HG03103 (cell line): Measurements from ENCODE around the gene CYTH3.
A peak's percentile ranks its signal among the peaks of the same experiment; 100 is the strongest.
"Not testable (repeated sequence)": the region's sequence is repeated elsewhere in the genome, so short reads cannot be mapped to it uniquely, and the experiment has no call there.

Source experiments
- ATAC-seq: cut with Tn5 transposase; IDR thresholded peaks from one replicate; pipeline ENCODE4 v1.9.1; 2021; ENCODE audit warnings: low read depth; ENCODE audit not compliant: unreplicated experiment

CYTH3 gene, protein sequence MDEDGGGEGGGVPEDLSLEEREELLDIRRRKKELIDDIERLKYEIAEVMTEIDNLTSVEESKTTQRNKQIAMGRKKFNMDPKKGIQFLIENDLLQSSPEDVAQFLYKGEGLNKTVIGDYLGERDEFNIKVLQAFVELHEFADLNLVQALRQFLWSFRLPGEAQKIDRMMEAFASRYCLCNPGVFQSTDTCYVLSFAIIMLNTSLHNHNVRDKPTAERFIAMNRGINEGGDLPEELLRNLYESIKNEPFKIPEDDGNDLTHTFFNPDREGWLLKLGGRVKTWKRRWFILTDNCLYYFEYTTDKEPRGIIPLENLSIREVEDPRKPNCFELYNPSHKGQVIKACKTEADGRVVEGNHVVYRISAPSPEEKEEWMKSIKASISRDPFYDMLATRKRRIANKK

DNA sequence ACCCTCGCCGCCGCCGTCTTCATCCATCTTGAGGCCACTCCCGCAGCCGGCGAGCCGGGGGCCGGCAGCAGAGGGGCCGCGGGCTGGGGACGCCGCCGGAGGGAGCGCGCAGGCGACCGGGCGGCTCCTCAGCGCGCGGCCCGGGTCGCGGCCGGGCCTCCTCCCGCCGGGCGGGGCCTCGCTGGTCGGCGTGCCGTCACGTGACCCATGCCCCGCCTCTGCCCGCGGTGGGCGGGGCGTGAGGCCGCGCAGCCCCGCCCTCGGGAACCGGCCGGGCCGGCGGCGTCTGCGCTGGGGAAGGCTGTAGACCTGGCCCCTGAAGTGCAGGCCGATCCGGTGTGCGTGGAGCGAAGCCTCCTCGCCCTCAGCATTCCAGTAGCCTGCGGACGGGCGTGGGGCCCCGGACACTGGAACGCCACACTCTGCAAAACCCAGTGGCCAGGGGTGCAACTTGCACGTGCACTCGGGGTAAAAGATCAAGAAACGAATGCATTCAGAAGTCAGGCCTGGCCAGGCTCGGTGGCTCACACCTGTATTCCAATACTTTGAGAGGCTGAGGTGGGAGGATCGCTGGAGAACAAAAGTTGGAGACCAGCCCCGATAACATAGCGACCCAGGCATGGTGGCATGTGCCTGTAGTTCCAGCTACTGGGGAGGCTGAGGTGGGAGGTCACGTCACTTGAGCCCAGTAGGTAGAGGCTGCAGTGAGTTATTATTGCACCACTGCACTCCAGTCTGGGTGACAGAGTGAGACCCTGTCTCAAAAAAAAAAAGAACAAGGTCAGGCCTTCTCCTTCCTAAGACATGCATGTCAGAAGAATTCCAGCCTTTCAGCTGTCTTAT is at the start of gene CYTH3:
CYTH3 (minus strand) TSS at position 144 of the 843 bp plus-strand sequence; CDS start at position 27, 117 bp downstream.
- ATAC-seq = peak; percentile 73

DNA sequence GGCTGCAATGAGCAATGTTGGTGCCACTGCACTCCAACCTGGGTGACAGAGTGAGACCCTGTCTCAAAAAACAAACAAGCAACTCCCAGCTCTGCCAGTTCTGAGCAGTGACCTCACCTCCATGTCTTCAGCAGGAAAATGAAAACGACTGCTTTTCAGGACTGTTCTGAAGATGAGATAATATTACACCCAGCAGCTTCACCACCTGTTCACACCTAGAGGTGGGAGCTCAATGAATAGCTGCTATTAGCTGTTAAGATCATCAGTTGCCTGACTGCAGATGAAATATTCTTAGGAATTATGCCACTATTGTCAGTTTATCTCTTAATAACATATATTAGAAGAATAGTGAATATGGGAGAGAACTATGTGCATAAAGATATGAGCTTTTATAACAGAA is 48.4 kb upstream of the CYTH3 start:
- no peak for ATAC-seq

DNA sequence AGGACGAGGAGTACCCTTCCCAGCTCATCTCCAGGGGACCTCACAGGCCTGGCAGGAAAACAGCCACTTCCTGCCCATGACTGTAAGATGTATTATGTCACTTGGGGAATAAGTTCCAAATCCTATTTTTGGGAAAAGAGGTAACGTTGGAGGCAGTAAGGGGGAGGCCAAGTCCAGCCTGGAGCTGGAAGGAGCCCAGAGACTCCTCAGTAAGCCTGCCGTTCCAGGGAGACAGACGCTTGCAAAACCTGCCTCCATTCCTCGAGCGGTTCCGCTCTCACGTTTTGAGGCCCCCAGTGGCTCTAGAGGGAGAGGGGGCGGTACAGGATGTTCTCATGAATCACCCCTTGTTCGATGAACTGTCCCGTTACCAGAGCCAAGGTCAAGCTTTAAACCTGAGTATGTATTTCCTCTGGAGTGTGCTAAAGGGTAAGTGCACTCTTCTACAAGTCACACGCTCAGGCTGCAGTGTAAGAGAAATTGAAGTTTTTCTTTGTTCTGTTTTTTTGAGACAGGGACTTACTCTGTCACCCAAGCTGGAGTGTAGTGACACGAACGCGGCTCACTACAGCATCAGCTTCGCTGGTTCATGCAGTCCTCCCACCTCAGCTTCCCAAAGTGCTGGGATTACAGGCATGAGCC is 45.5 kb upstream of the CYTH3 start:
- ATAC-seq = no peak

DNA sequence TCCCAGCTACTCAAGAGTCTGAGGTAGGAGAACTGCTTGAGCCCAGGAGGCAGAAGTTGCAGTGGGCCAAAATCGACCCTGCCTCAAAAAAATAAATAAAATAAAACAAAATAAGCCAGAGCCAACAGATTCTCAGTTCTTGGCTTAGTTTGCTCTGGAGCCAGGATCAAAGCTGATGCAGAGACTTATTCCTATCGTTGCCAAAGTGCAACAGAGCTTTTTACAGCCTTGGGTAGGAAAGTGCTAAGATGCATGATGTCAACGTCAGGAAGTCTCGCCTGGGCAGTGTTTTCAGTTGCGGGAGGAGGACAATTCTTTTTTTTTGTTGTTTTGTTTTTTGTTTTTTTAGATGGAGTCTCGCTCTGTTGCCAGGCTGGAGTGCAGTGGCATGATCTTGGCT is 43.8 kb upstream of the CYTH3 start:
- no peak for ATAC-seq

DNA sequence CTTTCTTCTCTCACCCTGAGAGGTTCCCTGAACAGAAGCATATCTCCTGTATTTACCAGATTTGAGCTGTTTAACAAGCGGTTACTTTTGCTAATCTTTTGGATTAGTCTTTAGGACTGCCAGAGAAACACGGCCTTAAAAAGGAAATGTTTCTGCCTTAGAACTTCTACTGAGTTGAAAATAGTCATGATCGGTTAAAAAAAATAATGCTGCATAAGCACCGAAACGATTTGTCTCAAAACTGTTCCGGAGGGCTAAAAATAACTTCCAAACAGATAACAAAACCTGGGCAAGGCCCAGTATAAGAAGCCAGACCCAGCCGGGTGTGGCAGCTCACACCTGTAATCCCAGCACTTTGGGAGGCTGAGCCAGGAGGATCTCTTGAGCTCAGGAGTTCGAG is 43.3 kb upstream of the CYTH3 start:
- ATAC-seq = no peak

DNA sequence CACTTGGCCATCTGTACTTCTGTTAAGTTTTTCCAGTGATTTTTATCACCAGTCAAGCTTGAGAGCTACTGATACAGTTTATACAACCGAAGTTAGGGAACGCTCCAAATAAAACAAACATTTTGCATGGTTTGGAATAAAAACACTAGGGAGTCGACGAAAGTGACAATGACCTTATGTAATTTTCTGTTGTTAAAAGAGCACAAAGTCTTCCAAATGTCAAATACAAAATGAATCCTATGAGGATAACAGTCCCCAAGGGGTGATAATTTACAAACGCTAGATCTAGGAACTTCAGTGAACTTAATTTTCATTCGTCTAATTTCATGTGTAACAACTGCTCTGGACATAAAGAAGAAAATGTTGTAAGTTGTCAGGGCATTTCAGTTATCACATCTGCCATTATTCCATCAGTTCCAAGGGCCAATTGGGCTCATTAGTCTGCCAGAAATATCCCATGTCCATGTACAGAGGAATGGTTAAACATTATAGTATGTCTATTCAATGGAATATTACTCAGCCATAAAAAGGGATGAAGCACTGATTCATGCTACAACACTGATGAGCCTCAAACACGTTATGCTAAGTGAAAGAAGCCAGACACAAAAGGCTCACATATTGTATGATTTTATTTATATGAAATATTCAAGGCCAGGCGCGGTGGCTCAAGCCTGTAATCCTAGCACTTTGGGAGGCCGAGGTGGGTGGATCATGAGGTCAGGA is 38.0 kb upstream of the CYTH3 start:
- no peak for ATAC-seq

DNA sequence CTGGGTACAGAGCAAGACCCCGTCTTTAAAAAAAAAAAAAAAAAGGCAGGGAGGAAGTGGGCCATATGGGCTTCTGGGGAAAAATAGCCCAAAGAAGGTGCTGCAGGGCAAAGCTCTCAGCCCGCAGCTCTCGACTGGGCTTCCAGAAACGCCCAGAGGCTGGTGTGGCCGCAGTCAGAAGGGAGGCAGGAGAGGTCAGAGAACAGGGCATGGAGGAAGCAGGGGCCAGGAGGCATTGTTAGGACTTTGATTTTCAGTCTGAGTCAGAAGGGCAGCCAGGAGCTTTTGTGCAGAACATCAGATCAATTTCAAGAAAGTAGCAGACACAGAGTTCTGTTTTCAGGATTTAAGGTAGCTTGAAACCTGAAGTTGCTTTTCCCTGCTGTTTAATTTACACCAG is 35.3 kb upstream of the CYTH3 start:
- no peak for ATAC-seq

DNA sequence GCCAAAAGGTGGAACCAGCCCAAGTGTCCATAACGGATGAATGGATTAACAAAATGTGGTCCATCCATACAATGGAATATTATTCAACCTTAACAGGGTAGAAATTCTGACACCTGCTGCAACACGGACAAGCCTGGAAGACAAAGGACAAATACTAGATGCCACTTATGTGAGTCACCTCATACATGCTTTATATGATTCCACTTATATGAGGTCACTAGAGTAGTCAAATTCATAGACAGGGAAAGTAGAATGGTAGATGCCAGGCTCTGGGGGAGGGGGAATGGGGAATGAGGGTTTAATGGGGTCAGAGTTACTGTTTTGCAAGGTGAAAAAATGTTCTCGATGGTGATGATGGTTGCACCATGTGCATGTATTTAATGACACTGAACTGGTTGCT is 34.0 kb upstream of the CYTH3 start:
- no peak for ATAC-seq

DNA sequence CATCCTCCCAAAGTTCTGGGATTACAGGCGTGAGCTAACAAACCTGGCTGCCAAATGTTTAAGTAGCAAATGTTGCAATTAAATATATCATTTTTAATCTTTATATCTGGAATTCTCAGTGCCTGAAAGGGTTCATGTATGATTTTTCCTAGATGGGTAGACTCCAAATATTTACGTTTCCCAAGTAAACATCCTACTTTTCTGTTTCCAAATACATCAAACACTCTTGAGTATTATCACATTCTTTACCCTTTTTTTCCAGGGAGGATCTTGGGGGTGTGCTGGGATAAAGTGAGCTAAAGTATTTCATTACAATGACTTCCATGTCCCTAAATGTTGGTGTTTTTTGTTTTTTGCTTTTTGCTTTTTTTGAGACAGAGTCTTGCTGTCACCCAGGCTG is 32.9 kb upstream of the CYTH3 start:
- ATAC-seq = no peak

DNA sequence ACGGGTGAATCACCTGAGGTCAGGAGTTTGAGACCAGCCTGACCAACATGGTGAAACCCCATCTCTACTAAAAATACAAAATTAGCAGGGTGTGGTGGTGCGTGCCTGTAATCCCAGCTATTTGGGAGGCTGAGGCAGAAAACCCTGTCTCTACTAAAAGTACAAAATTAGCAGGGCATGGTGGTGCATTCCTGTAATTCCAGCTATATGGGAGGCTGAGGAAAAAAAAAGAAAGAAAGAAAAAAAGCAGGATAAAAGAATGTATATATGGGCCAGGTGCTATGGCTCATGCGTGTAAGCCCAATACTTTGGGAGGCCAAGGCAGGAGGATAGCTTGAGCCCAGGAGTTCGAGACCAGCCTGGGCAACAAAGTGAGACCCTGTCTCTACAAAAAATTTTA is 29.0 kb upstream of the CYTH3 start:
- not testable (repeated sequence) for ATAC-seq

DNA sequence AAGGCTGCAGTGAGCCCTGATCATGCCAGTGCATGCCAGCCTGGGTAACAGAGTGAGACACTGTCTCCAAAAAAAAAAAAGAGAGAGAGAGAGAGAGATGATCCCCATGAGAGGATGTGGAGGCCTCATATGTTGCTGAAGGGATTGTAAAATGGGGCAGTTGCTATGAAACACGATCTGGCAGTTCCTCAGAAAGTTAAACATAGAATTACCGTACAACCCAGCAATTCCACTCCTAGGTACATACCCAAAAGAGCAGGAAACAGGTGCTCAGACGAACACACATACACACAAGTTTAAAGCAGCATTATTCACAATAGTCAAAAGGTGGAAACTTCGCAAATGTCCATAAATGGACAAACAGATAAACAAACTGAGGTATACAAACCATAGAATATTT is 27.4 kb upstream of the CYTH3 start:
- no peak for ATAC-seq

DNA sequence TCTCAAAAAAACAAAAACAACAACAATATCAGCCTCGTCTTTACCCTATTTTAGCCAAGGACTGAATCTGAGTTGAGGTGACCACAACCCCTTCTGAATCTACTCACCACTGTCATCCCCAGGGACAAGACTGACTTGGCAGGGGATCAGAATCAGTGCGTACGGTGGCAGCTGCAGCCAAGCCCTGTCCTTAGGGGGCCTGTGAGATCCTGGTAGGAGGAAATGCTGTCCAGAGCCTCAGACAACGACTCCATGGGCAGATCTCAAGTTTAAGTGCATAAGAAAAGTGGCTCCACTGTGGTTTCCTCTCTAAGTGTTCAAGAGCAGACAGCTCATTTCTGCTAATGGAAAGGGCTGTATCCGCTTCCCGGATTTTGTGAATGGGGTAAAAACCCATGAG is 22.4 kb upstream of the CYTH3 start:
- ATAC-seq = no peak

DNA sequence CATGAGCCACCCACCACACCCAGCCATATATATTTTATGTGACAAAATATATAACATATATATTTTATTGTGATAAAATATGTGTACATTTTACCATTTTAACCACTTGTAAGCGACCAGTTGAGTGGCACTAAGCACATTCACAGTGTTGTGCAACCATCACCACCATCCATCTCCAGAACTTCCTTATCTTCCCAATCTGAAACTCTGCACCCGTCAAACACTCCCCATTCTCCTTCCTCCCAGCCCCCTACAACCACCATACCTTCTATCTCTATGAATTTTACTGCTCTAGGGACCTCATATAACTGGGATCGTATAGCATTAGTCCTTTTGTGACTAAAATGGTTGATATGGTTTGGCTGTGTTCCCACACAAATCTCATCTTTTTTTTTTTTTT is 20.8 kb upstream of the CYTH3 start:
- no peak for ATAC-seq

DNA sequence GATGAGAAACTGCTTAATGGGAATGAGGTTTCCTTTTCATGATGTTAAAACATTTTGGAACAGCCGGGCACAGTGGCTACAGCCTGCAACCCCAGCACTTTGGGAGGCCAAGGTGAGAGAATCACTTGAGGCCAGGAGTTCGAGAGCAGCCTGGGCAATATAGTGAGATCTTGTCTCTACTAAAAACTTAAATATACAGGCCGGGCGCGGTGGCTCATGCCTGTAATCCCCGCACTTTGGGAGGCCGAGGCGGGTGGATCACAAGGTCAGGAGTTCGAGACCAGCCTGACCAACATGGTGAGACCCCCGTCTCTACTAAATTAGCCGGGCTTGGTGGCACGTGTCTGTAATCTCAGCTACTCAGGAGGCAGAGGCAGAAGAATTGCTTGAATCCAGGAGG is 19.5 kb upstream of the CYTH3 start:
- ATAC-seq = not testable (repeated sequence)

DNA sequence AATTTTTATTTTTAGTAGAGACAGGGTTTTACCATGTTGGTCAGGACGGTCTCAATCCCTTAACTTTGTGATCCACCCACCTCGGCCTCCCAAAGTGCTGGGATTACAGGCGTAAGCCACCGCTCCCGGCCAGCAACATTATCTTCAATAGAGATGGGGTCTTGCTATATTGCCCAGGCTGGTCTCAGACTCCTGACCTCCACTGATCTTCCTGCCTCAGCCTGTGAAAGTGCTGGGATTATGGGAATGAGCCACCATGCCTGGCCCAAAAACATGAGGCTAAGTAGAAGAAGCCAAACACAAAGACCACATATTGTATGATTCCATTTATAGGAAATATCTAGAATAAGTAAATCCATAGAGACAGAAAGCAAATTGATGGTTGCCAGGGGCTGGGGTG is 19.1 kb upstream of the CYTH3 start:
- ATAC-seq = no peak

DNA sequence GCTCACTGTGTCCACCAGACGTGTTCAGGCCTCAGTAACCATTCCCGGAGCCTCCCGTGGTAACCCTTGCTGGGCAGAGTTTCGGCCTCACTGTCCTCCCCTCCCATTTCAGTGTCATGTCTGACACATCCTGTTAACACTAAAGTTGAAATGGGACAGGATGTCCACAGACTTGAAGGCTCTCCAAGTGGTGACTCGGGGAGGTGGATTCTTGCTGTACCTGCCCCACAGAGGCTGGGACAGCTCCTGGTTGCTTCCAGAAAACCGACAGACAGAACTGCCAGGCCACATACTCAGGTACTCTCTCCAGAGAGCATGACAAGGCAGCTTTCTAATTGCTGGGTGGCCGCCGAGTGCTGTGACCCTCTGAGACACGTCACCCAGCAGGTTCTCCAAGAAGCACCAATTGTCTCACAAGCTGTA is 17.9 kb upstream of the CYTH3 start:
- no peak for ATAC-seq

DNA sequence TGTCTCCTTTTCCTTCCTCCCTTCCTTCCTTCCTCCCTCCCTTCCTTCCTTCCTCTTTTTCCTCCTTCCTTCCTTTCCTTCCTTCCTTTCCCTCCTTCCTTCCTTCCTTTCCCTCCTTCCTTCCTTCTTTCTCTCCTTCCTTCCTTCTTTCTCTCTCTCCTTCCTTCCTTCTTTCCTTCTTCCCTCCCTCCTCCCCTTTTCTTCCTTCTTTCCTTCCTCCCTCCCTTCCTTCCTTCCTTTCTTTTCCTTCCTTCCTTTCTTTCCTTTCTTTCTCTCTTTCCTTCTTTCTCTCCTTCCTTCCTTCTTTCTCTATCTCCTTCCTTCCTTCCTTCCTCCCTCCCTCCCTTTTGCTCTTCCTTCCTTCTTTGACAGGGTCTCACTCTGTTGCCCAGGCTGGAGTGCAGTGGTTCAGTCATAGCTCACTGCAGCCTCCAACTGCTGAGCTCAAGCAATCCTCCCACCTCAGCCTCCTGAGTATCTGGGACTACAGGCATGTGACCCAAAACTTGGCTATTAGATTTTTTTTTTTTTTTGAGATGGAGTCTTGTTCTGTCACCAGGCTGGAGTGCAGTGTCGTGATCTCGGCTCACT is 15.9 kb upstream of the CYTH3 start:
- no peak for ATAC-seq

DNA sequence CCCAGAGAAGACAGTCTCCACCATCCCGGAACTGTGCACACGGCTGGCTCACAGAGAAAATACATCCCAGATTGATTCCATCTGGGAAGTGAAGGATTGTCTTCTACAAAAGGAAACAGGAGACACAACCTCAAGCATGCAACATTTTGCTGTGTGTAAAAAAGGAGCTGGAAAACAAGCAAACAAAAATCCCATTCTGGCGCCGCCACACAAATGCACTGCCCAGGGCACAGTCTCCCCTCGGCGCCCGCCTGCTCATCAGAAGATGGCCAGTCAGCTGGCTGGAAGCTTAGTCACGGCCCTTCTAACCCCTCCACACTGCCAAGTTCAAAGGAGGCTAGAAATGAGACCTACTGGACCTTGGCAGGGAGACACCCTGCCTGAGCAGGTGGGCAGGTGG is 14.1 kb upstream of the CYTH3 start:
- no peak for ATAC-seq

DNA sequence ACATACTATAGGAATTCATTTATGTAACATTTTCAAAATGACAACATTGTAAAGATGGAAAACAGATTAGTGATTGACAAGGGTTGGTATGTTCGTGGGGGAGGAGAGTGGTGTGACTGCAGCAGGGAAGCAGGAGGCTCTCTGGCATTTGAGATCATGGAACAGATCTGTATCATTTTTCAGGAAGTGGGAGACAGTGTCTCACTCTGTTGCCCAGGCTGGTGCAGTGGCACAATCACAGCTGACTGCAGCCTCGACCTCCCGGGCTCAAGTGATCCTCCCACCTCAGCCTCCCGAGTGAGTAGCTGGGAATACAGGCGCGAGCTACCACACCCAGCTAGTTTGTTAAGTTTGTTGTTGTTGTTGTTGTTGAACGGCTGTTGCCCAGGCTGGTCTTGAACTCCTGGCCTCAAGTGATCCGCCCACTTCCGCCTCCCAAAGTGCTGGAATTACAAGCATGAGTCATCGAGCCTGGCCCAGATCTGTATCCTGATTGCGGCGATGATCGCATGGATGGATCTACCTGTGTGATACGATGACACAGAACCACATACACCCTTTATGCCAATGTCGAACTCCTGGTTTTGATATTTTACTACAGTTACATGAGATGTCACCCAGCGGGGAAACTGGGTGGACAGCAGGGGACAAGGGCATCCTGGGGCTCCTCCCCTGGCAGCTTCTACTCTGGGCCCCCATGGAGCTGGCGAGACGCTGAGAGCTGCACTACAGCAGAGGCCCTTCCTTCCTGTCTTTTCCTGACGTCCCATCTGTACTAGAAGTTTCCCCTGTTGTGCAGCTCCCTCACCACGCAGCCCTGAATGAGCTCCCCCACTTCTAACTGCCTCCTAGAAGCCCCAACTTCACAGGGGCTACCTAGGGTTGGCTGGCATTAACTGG is 12.3 kb upstream of the CYTH3 start:
- ATAC-seq = no peak
